Measurements from ENCODE around the gene CARD14. TPM values are rescaled to one million over a fixed set of nuclear protein-coding genes. Genes with fewer than 3 reads are reported as not detected.
"Not testable (repeated sequence)": the region's sequence is repeated elsewhere in the genome, so short reads cannot be mapped to it uniquely, and the experiment has no call there.

The CARD14 gene
- polyA plus RNA-seq, 3 donors: 0.11 to 0.27 (median 0.16) TPM

GRCh38 chr17:80198144-80198661 is 28.4 kb downstream of the CARD14 start:
- H3K9me3 Mint-ChIP-seq: peaks cover 0 to 5% (median 3%) of the 10 kb centered on the region in 7 donors
- H3K27ac Mint-ChIP-seq: no peak overlapping the region
- H3K79me2 ChIP-seq (ENCODE audit: insufficient read depth, low read length): no peaks in the 10 kb centered on the region
- WGBS (ENCODE audit: insufficient coverage): 95% methylated on average over 26 of the region's 27 CpGs
- peaks cover 0 to 8% of the 10 kb centered on the region in 2 donors for H3K36me3 Mint-ChIP-seq
- H3K36me3 ChIP-seq (replicated peaks in 1 of 2; ENCODE audit: control insufficient read depth in 1 of 2, insufficient read depth in 2 of 2, low read length in 2 of 2): no peaks in the 10 kb centered on the region
- no peak overlapping the region for H3K27ac ChIP-seq (ENCODE audit: low read depth in 1 of 2, low read length in 2 of 2)
- no peaks in the 10 kb centered on the region for H4K20me1 ChIP-seq (ENCODE audit: insufficient read depth, low read length)
- no peaks in the 10 kb centered on the region for H3K9me3 ChIP-seq (replicated peaks in 1 of 2; ENCODE audit: control insufficient read depth in 1 of 2, insufficient read depth in 1 of 2, low read length in 2 of 2)
- no peak for DNase-seq
- intact Hi-C loops (cut with micrococcal nuclease): loop anchor here in 1 of 2 donors (5.0 to 10.0 kb wide), 2 partner anchors 64 to 167 kb away; partner anchors contain the start of gene RNF213
- H2AFZ ChIP-seq (ENCODE audit: insufficient read depth, low read depth, low read length, poor library complexity, severe bottlenecking): no peak overlapping the region
- no peaks in the 10 kb centered on the region for H3K4me1 Mint-ChIP-seq
- H3K4me1 ChIP-seq (ENCODE audit: control insufficient read depth in 1 of 2, insufficient read depth in 2 of 2, low read length in 2 of 2): no peaks in the 10 kb centered on the region
- no peak for TF ChIP-seq CTCF (IDR thresholded peaks at IDR 0.05)
- H3K4me3 ChIP-seq (replicated peaks in 1 of 3; ENCODE audit: low read depth in 2 of 3, low read length in 3 of 3): no peak overlapping the region
- peak overlapping the region in 1 of 2 donors; percentile 2 for H3K4me3 Mint-ChIP-seq
- H3K27me3 Mint-ChIP-seq (ENCODE audit: low read depth in 3 of 3): peaks cover 2 to 14% (median 13%) of the 10 kb centered on the region in 3 donors
- H3K27me3 ChIP-seq (ENCODE audit: control insufficient read depth in 2 of 2, insufficient read depth in 2 of 2, low read length in 2 of 2): no peaks in the 10 kb centered on the region
- no peak overlapping the region for H3K4me2 ChIP-seq (replicated peaks; ENCODE audit: extremely low read depth, low read length, poor library complexity, severe bottlenecking)
- H3K9ac ChIP-seq (ENCODE audit: insufficient read depth, low read length, poor library complexity, severe bottlenecking): no peak overlapping the region

GRCh38 chr17:80199295-80199694 is 29.5 kb downstream of the CARD14 start:
- not testable (repeated sequence) for H3K36me3 ChIP-seq (replicated peaks in 1 of 2; ENCODE audit: control insufficient read depth in 1 of 2, insufficient read depth in 2 of 2, low read length in 2 of 2); H3K4me3 Mint-ChIP-seq; H3K27ac Mint-ChIP-seq; H3K79me2 ChIP-seq (ENCODE audit: insufficient read depth, low read length); H3K9me3 ChIP-seq (replicated peaks in 1 of 2; ENCODE audit: control insufficient read depth in 1 of 2, insufficient read depth in 1 of 2, low read length in 2 of 2); H3K4me2 ChIP-seq (replicated peaks; ENCODE audit: extremely low read depth, low read length, poor library complexity, severe bottlenecking); DNase-seq; H4K20me1 ChIP-seq (ENCODE audit: insufficient read depth, low read length); H2AFZ ChIP-seq (ENCODE audit: insufficient read depth, low read depth, low read length, poor library complexity, severe bottlenecking); H3K9ac ChIP-seq (ENCODE audit: insufficient read depth, low read length, poor library complexity, severe bottlenecking); H3K9me3 Mint-ChIP-seq; H3K4me1 Mint-ChIP-seq; H3K27me3 ChIP-seq (ENCODE audit: control insufficient read depth in 2 of 2, insufficient read depth in 2 of 2, low read length in 2 of 2); H3K4me1 ChIP-seq (ENCODE audit: control insufficient read depth in 1 of 2, insufficient read depth in 2 of 2, low read length in 2 of 2); H3K27ac ChIP-seq (ENCODE audit: low read depth in 1 of 2, low read length in 2 of 2); H3K4me3 ChIP-seq (replicated peaks in 1 of 3; ENCODE audit: low read depth in 2 of 3, low read length in 3 of 3)
- Mint-ChIP-seq H3K36me3 (peaks cover under 1 to 13% of the 10 kb centered on the region in 2 donors), H3K27me3 (ENCODE audit: low read depth in 3 of 3) (peaks cover 4 to 15% (median 7%) of the 10 kb centered on the region in 3 donors)
- WGBS (ENCODE audit: insufficient coverage): no CpG with 5 or more reads among the region's 6 CpGs
- intact Hi-C loops (cut with micrococcal nuclease): loop anchor here in 1 of 2 donors (5.0 to 10.0 kb wide), 2 partner anchors 63 to 166 kb away; partner anchors contain the start of gene RNF213
